Stimulated activated CD8-positive, alpha-beta memory T cell treated with anti-CD3 and anti-CD28 coated beads, Interleukin-4, amount 100 ng/mL, for 1 hour (primary cell): ENCODE results near the gene SVIL.
A peak's percentile ranks its signal among the peaks of the same experiment; 100 is the strongest.
"Not testable (repeated sequence)": the region's sequence is repeated elsewhere in the genome, so short reads cannot be mapped to it uniquely, and the experiment has no call there.

ENCODE experiments used
- DNase-seq, 2 donors: peaks; one replicate each; pipeline ENCODE4 v3.0.0-alpha.2; 2020; ENCODE audit warnings: low read depth in 2 of 2, low spot score in 1 of 2

SVIL gene

DNA sequence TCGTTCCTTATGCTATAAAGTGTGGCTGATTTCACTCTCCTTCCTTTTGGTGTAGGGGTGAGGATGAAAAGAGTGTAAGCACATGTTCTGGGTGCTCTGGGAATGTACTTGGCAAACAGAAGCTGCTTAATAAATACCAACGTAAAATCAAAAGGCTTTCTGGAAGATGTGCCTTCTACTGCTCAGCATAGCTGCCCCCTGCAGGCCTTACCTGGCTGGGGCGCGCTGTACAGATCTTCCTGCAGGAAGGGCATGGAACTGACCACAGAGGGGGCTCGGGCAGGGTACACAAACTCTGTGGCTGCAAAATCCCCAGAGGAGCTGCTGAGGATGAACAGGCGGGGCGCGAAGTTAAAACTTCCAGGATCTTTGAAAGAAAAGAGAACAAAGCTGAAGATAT, 169.4 kb downstream of the SVIL start:
- DNase-seq, result no peak

DNA sequence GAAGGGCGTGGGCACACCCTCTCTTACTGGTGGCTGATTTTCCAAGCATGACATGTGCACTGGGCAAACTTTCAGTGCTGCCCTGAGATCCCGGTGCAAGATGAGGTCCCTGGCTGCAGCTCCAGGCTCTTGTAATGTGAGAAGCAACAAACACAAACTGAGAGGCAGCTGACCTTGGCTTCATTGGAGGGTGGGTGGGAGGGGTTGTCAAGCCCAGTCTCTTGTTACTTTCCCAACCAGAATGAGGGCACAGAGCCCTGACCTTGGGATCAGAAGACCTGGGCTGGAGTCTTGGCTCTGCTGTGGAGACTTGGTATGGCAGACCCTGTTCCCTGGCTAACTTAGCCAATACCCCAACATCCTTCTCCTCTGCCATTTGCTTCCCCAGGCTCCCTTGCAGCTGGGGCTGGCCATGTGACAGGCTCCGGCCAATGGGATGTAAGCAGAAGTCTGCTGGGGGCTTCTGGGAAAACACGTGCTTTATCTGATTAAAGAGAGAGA, 170.1 kb downstream of the SVIL start:
- DNase-seq, result not testable (repeated sequence)

DNA sequence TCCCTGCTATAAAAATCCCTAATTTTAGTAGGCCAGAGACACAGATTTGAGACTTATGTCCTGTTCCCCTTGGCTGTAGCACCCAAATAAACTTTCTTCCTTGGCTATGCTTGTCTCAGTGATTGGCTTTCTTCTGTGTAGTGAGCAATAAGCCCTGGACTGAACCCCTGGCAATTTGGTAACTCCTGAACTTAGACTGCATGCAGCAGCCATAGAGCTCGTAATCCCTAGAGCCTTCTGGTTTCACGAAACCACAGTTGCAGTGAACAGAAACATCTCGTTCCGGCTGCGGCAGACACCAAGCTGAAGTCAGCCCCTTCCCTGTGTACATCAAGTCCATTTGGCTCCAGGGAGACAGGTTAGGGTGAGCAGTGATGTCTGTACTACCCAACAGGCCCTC, 173.7 kb downstream of the SVIL start:
- no peak for DNase-seq

DNA sequence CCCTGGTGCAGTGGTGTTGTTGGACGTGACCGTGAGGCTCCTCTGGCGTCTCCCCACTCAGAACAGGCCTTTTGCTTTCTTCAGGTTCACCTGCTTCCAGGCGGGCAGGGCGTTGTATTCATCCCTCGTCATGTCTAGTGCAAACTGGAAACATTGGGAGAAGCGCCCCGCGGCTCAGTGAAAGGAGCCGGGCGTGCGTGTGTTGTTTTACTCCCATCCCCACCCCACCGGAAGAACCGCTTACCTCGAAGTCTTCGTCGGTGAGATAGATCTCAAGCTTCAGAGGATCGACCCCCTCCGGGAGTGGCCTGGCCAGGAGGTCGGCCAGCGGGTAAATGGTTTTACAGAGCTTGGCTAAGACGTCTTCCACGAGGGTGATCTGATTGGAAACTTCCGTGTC, 176.6 kb downstream of the SVIL start:
- not testable (repeated sequence) for DNase-seq

DNA sequence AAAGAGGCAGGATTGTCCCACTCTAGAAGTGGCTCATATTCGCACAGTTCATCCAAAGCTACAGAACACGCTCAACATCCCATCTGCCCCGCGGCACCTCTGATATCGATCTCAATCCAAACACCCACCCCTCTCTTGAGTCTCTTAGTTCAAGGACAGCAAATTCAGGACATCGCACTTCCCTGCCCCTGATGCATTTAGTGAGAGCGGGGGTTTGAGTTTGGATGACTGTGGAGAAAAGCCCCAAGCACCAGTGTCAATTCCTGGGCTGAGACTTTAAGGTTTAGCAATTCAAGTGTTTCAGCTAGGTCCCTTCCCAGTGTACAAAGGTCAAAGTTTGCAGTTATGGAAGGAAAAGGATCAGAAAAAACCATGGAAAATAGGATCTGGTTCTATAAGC, 179.7 kb downstream of the SVIL start:
- DNase-seq, result no peak

DNA sequence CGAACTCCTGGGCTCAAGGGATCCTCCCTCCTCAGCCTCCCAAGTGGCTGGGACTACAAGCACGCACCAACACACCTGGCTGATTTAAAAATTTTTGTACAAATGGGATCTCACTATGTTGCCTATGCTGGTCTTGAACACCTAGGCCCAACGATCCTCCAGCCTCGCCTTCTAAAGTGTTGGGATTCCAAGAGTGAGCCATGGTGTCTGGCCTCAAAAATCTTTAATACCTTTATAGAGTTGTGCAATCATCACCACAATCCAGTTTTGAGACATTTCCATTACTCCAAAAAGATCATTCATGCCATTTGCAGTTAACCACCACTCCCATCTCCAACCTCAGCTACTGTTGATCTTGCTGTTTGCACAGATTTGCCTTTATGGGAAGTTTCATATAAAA, 180.5 kb downstream of the SVIL start:
- no peak for DNase-seq

DNA sequence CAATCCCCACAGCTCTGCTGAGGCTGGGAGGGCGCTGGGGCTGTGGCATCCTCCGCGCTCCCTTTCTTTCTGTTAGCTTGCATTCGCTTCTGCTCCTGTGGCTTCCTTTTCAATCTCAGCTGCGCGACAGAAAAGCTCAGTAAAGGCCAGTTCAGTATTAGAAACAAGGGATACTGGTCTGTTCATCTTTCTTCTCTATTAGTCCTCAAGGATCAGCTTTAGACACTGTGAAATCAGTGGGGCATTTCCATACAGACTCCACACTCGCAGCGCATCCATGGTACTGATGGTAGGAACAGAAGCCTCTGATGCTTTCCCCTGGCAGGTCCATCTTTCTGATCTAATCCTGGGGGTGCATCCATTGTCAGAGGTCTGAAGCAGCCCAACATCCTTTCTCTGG, 182.2 kb downstream of the SVIL start:
- no peak for DNase-seq

DNA sequence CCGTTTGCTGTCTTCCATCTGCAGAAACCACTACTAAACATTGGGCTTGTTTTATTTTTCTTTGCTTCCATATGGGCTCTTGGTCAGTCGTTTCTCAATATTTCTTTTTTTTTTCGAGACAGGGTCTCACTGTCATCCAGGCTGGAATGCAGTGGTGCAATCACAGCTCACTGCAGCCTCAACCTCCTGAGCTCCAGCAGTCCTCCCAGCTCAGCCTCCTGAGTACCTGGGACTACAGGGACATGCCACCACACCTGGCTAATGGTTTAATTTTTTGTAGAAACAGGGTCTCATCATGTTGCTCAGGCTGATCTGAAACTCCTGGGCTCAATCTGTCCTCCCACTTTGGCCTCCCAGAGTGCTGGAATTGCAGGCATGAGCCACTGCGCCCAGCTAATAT, 182.8 kb downstream of the SVIL start:
- DNase-seq, result no peak

DNA sequence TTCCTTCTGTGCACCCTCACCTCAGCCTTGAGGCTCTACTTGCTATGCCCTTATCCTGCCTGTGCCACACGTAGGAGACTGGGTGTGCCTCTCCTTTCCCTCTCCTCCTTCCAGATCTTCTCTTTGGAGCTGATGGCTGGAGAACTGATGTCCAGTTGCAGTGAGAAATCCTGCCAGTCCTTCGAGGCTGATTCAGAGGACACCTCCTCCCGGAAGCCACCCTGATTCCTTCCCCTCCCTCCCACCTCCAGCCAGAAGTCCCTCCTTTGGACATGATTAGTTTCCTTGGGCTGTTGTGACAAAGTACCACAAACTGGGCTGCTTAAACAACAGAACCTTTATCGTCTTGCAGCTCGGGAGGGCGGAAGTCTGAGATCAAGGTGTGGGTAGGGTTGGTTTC, 184.4 kb downstream of the SVIL start:
- DNase-seq, result no peak

DNA sequence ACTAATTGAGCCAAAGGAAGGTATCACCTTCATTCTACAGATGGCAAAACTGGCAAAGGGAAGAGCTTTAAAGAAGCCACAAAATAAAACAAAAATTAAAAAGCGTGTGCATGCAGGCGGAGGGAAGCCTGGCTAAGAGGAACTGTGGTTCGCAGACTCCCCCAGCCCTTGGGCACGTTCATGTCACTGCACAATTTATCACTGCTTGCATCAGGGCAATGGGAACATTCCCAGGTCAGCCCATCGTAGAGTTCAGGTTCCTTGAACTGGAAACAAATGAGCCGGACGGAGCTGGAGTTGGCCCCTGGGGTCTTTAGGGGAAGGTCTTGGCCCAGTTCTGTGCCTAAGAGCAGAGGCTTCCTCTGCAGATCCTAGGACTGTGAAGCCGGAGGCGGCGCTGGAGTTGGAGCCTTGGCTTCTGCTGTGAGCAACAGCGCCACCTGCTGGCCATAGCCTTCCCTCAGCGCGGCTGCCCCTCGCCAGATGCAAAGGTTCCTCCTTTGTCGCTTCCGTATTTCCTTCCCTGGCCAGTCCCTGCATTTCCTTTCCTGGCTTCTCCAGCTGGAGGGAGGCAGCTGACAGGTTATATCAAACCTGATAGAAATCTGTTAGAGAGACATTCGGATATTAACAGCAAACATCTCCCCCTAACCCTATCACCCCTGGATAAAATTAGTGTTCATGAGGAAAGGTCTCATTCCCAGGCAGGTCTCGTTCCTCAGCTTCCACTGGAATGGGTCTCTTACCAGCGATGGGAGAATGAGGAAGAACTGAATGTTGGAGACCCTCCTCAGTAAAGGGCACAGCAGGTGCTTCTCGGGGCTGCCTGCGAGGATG, 185.8 kb downstream of the SVIL start:
- peak; percentile 47 to 53 for DNase-seq

DNA sequence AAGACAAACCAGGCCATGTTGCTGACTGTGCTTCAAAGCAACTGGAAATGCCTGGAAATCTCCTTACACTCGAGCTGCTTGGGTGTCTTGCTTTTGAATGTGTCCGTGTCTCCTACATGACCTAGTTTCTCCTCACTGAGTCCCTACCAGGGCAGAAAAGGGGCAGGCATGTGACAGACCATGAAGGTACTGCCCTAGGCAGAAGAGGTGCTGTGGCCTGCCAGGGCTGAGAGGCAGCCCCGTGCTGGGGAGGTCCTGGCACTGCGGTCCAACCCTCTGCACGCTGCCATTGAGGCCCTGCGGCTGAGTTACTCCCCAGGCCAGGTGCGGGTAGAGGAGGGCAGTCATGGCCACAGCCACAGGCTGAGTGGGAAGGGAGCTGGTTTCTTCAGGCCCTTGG, 186.6 kb downstream of the SVIL start:
- no peak for DNase-seq

DNA sequence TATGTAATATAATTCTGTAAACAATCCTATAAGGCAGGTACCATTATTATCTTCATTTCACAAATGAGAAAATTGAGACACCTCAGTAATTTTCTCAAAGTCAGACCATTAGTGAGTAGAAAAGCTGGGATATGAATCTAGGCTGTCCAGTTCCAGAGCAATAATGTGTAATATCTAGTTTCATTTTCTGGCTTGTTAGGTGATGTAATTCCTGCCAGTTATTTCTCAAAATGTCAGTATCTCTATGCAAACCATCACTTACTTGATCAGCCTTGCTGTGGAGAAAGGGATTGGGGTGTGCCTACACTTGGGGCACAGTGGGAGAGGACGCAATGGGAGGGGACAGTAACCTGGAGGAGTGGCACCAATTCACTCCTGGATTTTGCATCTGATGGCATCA, 188.4 kb downstream of the SVIL start:
- DNase-seq, result no peak

DNA sequence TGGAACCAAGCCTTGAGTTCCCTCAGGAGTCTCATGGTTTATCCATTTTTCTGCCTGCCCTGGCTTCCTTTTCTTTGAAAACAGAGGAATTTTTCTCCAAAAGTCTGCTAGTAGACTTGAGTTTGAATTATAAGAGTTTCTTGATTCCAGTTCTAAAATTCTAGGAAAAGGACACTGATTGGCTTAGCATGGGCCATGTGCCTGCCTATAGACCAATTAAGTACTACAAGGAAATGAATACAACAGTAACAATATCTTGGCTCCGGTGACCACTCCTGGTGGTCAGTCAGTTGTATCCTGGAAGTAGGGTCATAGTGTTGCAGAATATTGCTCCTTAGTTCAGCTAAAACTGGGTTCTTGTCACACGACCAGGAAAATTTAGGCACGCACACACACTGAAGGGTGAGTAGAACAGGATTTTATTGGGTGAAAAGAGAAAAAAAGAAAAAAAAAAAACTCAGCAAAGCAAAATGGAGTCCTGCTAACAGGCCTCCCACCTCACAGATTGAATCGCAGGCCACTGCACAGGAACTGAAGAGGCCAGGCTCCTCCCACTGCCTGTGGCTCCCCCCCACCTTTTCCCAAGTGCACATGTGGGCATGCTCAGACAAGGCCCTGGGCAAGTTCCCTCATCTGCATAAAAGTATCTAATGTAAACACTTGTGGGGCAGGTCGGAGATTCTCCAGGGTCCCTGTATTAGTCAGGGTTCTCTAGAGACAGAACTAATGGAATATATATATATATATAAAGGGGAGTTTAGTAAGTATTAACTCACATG, 190.8 kb downstream of the SVIL start:
- no peak for DNase-seq

DNA sequence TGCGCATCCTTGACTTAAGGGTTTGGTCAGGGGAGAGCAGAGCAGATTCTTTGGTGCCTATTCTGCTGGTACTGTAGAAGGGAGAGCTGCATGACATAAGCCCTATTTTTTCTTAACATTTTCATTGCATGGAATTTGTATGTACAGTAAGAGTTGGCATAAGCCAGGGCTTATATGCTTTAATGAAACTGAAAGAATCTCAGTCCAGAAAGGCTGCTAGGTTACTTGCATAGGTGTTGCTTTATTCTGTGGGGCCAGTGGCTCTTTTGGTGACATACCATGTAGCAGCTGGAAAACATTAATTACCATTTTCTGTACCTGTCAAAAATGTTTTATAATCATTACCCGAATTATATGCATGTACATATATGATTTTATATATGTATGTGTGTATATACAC, 193.8 kb downstream of the SVIL start:
- DNase-seq, result no peak

DNA sequence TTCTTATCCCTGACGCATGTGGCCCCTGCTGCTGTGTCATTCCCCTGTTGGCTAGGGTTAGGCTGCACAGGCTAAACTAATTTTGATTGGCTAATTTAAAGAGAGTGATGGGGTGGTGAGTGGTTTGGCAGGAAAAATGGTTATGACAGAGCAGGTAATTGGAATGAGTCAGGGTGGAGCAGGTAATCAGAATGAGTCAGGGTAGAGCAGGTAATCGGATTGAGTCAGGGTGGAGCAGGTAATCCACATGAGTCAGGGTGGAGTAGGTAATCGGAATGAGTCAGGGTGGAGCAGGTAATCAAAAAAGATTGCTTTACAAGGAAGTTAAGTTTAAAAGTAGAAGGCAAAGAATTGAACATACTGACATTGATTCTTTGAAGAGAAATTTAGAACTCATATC, 195.8 kb downstream of the SVIL start:
- not testable (repeated sequence) for DNase-seq

DNA sequence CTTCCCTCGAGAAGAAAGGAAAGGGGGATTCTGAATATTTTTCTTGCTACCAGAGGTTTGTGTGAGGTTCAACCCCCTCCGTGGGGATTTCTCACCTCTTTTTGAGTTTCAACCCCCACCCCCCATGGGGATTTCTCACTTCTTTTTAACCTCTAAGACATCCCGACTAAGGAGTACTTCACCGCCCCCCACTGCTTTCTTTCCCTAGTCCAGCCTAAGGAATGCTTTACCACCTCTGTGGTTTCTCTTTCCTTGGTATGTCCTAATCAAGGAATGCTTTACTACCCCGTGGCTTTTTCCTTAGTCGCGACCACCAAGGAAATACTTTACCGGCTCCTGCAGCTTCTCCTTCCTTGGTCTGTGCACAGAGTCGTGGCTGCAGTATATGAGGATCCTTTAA, 196.5 kb downstream of the SVIL start:
- DNase-seq, result no peak

DNA sequence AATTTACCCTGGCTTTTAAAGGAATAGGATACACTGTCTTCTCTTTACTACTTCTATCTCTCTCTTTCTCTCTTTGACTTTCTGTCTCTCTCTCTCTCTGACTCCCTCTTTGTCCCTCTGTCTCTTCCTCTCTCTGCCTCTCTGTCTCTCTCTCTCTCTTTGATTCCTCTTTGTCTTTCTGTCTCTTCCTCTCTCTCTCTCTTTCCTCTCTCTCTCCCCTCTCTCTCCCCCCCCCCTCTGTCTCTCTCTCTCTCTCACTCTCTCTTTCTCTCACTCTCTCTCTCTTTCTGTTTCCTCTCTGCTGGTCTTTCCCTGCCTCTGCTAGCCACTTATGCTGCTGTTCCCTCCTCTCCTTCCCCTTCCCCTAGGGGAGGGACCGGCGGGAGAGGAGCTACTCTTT, 196.9 kb downstream of the SVIL start:
- no peak for DNase-seq

DNA sequence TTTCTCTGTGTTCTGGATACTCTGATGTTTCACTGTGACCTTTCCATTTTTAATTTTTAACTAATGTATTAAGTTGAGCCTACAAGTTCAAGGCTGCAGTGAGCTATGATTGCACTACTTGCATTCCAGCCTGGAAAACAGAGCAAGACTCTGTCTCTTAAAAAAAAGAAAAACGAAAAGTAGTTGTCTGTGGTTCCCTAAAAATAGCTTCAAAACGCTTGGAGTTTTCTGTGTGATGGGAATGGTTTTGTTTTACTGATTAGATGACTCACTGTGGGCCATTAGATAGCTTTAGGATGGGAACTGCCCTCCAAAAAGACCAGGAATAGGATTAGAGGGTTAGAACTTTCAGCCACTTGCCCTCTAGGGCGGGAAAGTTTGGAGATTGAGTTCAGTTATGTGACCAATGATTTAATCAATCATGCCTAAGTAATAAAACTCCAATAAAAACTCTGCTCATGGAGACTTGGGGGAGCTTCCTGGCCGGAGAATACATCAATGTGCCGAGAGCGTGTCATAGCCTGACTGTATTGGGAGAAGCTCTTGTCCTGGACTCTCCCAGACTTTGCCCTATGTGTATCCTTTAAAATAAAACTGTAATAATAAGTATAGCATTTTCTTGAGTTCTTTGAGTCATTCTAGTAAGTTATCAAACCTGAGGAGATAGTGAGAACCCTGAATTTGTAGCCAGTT, 198.8 kb downstream of the SVIL start:
- DNase-seq, result no peak

DNA sequence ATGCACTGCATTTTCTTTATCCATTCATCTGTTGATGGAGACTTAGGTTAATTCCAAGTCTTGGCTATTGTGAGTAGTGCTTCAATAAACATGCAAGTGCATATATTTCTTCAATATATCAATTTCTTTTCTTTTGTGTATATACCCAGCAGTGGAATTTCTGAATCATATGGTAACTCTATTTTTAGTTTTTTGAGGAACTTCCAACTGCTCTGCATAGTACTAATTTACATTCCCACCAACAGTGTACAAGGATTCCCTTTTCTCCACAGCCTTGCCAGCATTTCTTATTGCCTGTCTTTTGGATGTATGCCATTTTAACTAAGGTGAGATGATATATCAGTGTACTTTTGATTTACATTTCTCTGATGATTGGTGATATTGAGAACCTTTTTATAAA, 200.7 kb downstream of the SVIL start:
- no peak for DNase-seq

DNA sequence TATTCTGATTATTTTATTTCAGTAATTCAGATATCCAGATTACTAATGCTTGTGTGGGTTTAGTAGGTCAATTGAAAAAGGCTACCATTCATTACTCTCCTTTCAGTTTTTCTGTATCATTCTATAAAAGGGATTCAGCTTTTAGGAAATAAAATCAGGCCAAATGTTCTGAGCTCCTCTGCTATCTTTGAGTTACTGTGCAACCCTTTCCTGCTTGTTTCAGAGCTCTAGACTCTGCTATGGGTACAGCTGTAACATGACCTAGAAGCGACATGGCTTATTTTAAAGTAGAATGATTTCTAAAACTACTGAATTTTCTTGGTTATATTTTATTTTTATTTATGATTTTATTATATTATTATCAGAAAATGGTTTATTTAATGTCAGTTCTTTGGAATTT, 203.1 kb downstream of the SVIL start:
- no peak for DNase-seq

DNA sequence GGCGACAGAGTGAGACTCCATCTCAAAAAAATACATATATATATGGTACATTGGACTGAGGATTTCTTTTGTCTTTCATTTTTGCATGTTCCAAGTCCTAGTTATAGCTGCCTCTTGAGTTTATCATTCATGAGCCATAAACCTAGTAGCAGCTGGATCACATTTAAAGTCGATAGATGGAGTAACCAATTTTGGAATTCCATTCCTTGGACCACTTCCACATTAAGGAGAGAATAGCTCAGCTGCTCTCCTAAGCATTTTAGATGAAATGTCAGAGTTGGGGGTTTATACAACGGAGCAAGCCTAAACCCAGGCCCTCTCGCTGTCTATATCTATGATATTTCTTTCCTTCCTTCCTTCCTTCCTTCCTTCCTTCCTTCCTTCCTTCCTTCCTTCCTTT, 204.7 kb downstream of the SVIL start:
- DNase-seq, result no peak

DNA sequence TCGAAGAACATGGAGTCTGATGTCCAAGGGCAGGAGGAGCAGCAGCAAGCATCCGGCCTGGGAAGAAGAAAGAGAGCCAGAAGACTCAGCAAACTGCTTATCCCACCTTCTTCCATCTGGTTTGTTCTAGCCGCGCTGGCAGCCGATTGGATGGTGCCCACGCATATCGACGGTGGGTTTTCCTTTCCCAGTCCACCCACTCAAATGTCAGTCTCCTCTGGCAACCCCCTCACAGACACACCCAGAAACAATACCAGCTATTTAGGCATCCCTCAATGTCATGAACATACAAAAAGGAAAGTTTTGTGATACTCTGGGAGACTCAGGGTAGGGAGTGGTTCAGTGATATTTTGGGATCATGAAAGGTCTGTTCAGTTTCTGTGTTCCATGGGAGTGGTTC, 206.3 kb downstream of the SVIL start:
- no peak for DNase-seq
